Neuron (in vitro differentiated cells): Measurements from ENCODE around the gene TCF12.

ENCODE experiments used
- H2AFZ ChIP-seq: one replicate; pipeline ENCODE4 v1.6.1; 2013; ENCODE audit warnings: low read depth, mild to moderate bottlenecking, inconsistent platforms, low read length, moderate library complexity
- H3K27me3 ChIP-seq: one replicate; pipeline ENCODE4 v1.6.1; 2013; ENCODE audit warnings: low read length; ENCODE audit not compliant: insufficient read depth
- H3K36me3 ChIP-seq: one replicate; pipeline ENCODE4 v1.6.1; 2013; ENCODE audit warnings: low read length; ENCODE audit not compliant: insufficient read depth
- H3K4me1 ChIP-seq: one replicate; pipeline ENCODE4 v1.6.1; 2013; ENCODE audit warnings: low read length; ENCODE audit not compliant: insufficient read depth
- H3K4me3 ChIP-seq: 2 replicates; pipeline ENCODE4 v1.5.1; 2013; ENCODE audit warnings: mild to moderate bottlenecking, low read length, moderate library complexity
- H3K9me3 ChIP-seq: one replicate; pipeline ENCODE4 v1.6.1; 2013; ENCODE audit warnings: low read length

The TCF12 gene

DNA sequence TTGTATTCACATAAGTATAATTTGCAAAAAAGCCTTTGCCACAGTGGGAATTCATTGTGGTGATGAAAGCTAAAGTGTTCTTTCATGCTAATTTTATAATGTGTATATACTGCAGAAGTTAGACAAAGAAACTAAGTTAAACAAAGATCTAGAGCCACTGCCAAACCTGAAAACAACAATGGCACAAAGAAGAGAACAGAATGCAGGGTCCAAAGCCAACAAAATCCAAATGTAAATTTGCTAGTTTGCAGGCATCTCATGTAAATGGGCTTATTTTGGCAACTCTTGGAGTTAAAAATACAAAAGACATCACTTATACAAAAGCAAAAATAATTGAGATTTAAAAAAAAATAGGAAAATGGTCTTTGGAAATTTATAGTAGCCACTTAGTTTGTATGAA, 123.0 kb downstream of the TCF12 start:
- Histone ChIP-seq H3K4me1 (peaks cover 12% of the 10 kb centered on the region), H3K36me3 (no peaks in the 10 kb centered on the region)

GRCh38 chr15:57044072-57044702, 125.7 kb downstream of the TCF12 start:
- no peak overlapping the region for H2AFZ ChIP-seq
- no peaks in the 10 kb centered on the region for H3K36me3 ChIP-seq
- H3K9me3 ChIP-seq = no peaks in the 10 kb centered on the region

More for the DNA sequence above, 123.0 kb downstream of the TCF12 start:
- Histone ChIP-seq H3K4me3 (no peak overlapping the region), H3K27me3 (no peaks in the 10 kb centered on the region), H3K9me3 (peaks cover 2% of the 10 kb centered on the region), H2AFZ (no peak overlapping the region)

GRCh38 chr15:57044970-57045369, 126.5 kb downstream of the TCF12 start:
- Histone ChIP-seq H3K9me3 (no peaks in the 10 kb centered on the region), H3K27me3 (no peaks in the 10 kb centered on the region), H3K36me3 (no peaks in the 10 kb centered on the region), H3K4me3 (no peak overlapping the region), H2AFZ (no peak overlapping the region), H3K4me1 (peaks cover 12% of the 10 kb centered on the region)

More at GRCh38 chr15:57044072-57044702, 125.7 kb downstream of the TCF12 start:
- Histone ChIP-seq H3K4me3 (no peak overlapping the region), H3K4me1 (peaks cover 12% of the 10 kb centered on the region), H3K27me3 (no peaks in the 10 kb centered on the region)

DNA sequence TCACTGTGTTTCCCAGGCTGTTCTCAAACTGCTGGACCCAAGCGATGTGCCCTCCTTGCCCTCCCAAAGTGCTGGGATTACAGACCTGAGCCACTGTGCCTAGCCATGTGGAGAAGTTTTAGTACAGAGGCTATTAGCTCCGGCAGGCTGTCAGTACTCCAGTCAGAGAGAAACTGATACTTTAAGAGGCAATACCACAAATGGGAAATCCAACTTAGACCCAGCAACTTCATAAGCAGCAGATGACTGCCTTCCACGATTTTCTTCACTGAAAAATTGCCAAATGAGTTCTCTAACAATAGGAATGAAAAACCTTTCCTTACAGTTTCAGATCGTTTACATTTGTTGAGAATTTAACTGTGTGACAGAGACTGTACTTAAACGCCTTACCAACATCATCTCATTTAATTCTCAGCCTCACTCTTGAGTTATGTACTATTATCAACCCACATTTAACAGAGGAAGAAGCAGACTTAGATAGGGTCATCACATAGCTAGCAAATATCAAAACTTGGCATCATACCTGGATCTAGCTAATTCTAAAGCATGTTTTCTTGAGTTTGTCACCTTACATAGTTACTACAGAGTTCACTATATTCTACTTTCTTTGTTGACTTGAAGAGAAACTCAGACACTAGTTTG, 127.4 kb downstream of the TCF12 start:
- Histone ChIP-seq H3K4me1 (peaks cover 9% of the 10 kb centered on the region), H3K27me3 (no peaks in the 10 kb centered on the region), H3K36me3 (no peaks in the 10 kb centered on the region), H2AFZ (no peak overlapping the region), H3K9me3 (no peaks in the 10 kb centered on the region), H3K4me3 (no peak overlapping the region)

DNA sequence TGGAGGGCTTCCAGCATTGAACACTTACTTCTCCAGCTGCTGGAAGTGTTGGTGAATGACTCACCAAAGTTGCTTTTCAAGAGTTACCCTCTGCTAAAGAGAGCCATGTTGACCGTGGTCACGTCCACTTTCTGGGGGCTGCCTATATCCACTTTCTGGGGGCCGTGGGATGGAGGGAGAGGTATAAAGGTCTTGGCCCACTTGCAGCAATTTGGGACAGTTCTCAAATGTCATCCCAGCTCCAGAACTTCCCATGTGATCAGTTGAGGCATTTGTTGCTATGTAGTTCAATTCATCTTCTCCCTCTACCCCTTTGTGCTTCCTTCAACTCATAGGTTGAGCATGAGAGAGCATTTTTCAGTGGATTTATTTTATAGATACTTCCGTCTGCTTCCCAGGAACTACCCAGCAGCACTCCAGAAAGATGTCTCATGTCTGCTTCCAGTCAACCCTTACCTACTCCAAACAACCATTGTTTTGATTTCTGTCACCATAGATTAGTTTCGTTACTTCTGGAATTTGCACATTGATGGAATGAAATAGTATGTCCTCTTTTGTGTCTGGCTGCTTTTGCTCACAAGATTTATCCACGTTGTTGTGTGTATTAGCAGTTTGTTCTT, 130.6 kb downstream of the TCF12 start:
- no peaks in the 10 kb centered on the region for H3K27me3 ChIP-seq
- H3K4me1 ChIP-seq = no peaks in the 10 kb centered on the region
- H3K4me3 ChIP-seq = no peak overlapping the region
- no peak overlapping the region for H2AFZ ChIP-seq
- H3K36me3 ChIP-seq = no peaks in the 10 kb centered on the region
- no peaks in the 10 kb centered on the region for H3K9me3 ChIP-seq

- H3K9me3 ChIP-seq = no peaks in the 10 kb centered on the region
- no peak overlapping the region for H3K4me3 ChIP-seq
- H2AFZ ChIP-seq = no peak overlapping the region
- H3K36me3 ChIP-seq = no peaks in the 10 kb centered on the region
- H3K4me1 ChIP-seq = no peaks in the 10 kb centered on the region
- H3K27me3 ChIP-seq = no peaks in the 10 kb centered on the region
Measured at GRCh38 chr15:57053470-57053869, 135.0 kb downstream of the TCF12 start.

- Histone ChIP-seq H3K4me3 (no peak overlapping the region), H3K4me1 (peaks cover 4% of the 10 kb centered on the region), H3K9me3 (no peaks in the 10 kb centered on the region), H2AFZ (no peak overlapping the region), H3K27me3 (no peaks in the 10 kb centered on the region), H3K36me3 (no peaks in the 10 kb centered on the region)
Measured at GRCh38 chr15:57054204-57054750, 135.8 kb downstream of the TCF12 start.

GRCh38 chr15:57056357-57056756, 137.9 kb downstream of the TCF12 start:
- H2AFZ ChIP-seq = no peak overlapping the region

DNA sequence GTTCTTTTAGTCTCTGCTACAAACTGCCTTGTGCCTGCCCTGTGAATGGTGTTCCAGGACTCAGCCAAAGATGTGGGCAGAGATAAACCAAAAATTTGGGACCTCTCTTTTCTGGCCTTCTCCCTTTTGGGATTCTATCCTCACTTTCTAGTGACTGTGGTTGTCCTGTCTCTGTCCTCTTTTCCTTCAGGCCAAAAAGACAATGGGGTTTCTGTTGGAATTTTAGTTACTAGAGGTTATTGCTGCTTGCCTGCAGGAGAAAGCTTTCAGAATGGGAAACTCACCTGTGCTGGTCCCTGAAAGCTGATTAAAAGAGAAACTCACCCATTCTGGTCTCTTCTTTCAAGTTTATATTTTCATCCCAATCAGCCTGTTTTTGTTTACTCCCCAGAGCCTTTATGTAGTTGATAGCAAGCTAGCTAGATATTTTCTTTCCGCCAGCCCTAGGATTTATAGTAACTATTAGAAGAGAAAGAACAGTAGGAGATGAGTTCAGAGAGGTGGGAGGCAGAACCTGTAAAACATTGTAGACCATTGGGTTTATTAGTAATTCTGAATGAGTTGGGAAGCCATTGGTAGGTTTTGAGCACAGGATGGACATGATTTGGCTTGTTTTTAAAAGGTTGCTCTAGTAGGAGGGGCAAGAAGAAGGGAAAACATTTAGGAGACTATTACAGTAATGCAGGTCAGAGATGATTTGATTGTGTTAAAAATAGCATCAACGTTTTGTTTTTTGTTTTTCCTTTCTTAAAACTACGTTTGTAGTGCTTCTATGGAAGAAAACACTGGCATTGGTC, 138.9 kb downstream of the TCF12 start:
- Histone ChIP-seq H2AFZ (no peak overlapping the region), H3K36me3 (no peaks in the 10 kb centered on the region), H3K4me3 (no peak overlapping the region), H3K4me1 (peaks cover 24% of the 10 kb centered on the region), H3K27me3 (no peaks in the 10 kb centered on the region), H3K9me3 (no peaks in the 10 kb centered on the region)

More at GRCh38 chr15:57056357-57056756, 137.9 kb downstream of the TCF12 start:
- no peaks in the 10 kb centered on the region for H3K36me3 ChIP-seq
- H3K4me1 ChIP-seq = peaks cover 23% of the 10 kb centered on the region
- H3K9me3 ChIP-seq = no peaks in the 10 kb centered on the region
- H3K27me3 ChIP-seq = no peaks in the 10 kb centered on the region
- no peak overlapping the region for H3K4me3 ChIP-seq

DNA sequence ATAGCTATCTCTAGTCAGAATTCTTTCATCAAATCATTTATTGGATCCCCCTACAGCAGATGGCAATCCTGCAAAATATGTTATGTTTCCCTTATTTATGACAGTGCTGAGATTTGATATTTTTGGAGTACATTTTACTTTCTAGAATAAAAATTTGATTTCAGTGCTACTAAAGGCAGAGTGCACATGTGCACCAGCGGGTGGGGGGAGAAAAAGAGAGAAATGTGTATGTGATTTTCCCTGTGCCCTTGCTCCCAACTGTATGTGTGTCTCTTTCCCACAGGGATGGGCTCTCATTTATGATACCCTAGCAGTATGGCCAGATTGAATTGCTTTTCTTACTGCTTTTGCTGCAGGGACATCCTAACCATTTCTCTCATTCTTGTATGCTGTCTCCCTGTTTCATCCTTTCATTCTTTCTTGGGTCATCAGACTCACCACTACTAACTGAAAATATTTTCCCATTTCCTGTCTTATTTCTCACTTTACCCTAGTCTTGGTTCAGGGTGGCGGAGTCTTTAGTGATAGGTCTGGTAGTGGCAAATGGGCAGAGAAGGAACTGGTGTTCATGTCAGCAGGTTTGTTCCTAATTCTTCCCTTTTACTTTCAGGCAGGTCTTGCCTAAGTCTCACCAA, 140.7 kb downstream of the TCF12 start:
- Histone ChIP-seq H3K27me3 (no peaks in the 10 kb centered on the region), H2AFZ (no peak overlapping the region), H3K4me1 (peaks cover 24% of the 10 kb centered on the region), H3K36me3 (peaks cover 3% of the 10 kb centered on the region), H3K4me3 (no peak overlapping the region), H3K9me3 (no peaks in the 10 kb centered on the region)

- H2AFZ ChIP-seq = no peak overlapping the region
- H3K36me3 ChIP-seq = peaks cover 6% of the 10 kb centered on the region
- no peaks in the 10 kb centered on the region for H3K27me3 ChIP-seq
- H3K9me3 ChIP-seq = no peaks in the 10 kb centered on the region
- peaks cover 24% of the 10 kb centered on the region for H3K4me1 ChIP-seq
- H3K4me3 ChIP-seq = no peak overlapping the region
Measured at GRCh38 chr15:57060799-57061198, 142.4 kb downstream of the TCF12 start.

GRCh38 chr15:57061281-57061680, 142.8 kb downstream of the TCF12 start:
- Histone ChIP-seq H2AFZ (no peak overlapping the region), H3K9me3 (no peaks in the 10 kb centered on the region), H3K4me1 (peaks cover 24% of the 10 kb centered on the region), H3K4me3 (no peak overlapping the region), H3K36me3 (peaks cover 6% of the 10 kb centered on the region), H3K27me3 (no peaks in the 10 kb centered on the region)
